GM12892 (cell line): ENCODE data around the gene ASF1B.

Source experiments
- POLR2AphosphoS5 ChIP-seq: IDR thresholded peaks from 2 replicates; pipeline ENCODE4 v1.6.1; 2011; ENCODE audit warnings: low read depth, low read length, control low read depth
- TAF1 ChIP-seq: IDR thresholded peaks from 2 replicates; pipeline ENCODE4 v1.6.1; 2011; ENCODE audit warnings: low read depth, mild to moderate bottlenecking, control low read depth, low read length, borderline replicate concordance

- TF ChIP-seq TAF1 (no peak), POLR2AphosphoS5 (no peak)
These were observed 13.8 kb upstream of the ASF1B start for GRCh38 chr19:14150041-14150769.
